K562 (cell line): ENCODE measurements around the gene MRPL40. TPM values are rescaled to one million over a fixed set of nuclear protein-coding genes. Genes with fewer than 3 reads are reported as not detected.

Experiments used
- ATAC-seq: fragments of 200-7000 bp; cut with Tn5 transposase; 3 replicates; pipeline ENCODE4 v1.9.1; 2020; ENCODE audit warnings: moderate library complexity
- BruUV-seq: library from RNA; stranded (reverse); fragments of 400-500 nt; replicated peaks from 2 replicates; lab custom pipeline; 2021; lab: Mats Ljungman, UMichigan
- CTCF ChIA-PET: fragments of 300-600 bp; formaldehyde crosslinking; extraction: SDS; loops from one replicate; lab custom pipeline; 2021; ENCODE audit warnings: low intra/inter-chr PET ratio; lab: Yijun Ruan, JAX
- POLR2A ChIA-PET: fragments of 300-600, 350-650 bp; sonication (Branson Sonifier 250); formaldehyde crosslinking; extraction: SDS; loops from one replicate; lab custom pipeline; 2021; ENCODE audit warnings: antibody characterized with exemption, inconsistent platforms; lab: Yijun Ruan, JAX
- DNase-seq, 4 experiments: peaks; one replicate each; pipeline versions ENCODE4 v3.0.0 to v3.0.0-alpha.2; 2011 to 2018; ENCODE audit warnings: low spot score in 3 of 4, mixed read lengths in 3 of 4; ENCODE audit errors: extremely low read depth in 1 of 4
- FAIRE-seq: peaks from 2 replicates; lab custom pipeline; 2011; peaks lifted over from hg19 to GRCh38; lab: Jason Lieb, UNC
- H2AFZ ChIP-seq: 2 replicates; pipeline ENCODE4 v1.6.0; 2011; ENCODE audit warnings: low read depth, low read length, control low read depth, inconsistent platforms
- H3K27ac ChIP-seq: fragments of 200-600 bp; 3 replicates; pipeline ENCODE4 v1.8.0; 2011; ENCODE audit warnings: low read depth, mild to moderate bottlenecking, control low read depth, inconsistent platforms, low read length, moderate library complexity, mixed read lengths; ENCODE audit errors: extremely low read depth
- H3K27me3 ChIP-seq, 2 experiments: fragments of 300-600 bp in 1 of 2; 2 replicates in 1 of 2; 3 replicates in 1 of 2; pipeline versions ENCODE4 v1.6.0 to v1.8.0; 2011; ENCODE audit warnings: inconsistent platforms in 2 of 2, low read length in 2 of 2, mild to moderate bottlenecking in 1 of 2, mixed read lengths in 1 of 2, moderate library complexity in 1 of 2; ENCODE audit not compliant: control insufficient read depth in 2 of 2, insufficient read depth in 2 of 2
- H3K36me3 ChIP-seq: fragments of 300-600 bp; 3 replicates; pipeline ENCODE4 v1.8.0; 2011; ENCODE audit warnings: mild to moderate bottlenecking, low read length, inconsistent platforms; ENCODE audit not compliant: control insufficient read depth, insufficient read depth
- H3K4me1 ChIP-seq, 2 experiments: fragments of 200-600 bp in 1 of 2; replicated peaks in 1 of 2; 2 replicates in 1 of 2; 3 replicates in 1 of 2; pipeline versions ENCODE4 v1.5.1 to v1.8.0; 2011; ENCODE audit warnings: inconsistent platforms in 2 of 2, low read length in 2 of 2, mild to moderate bottlenecking in 1 of 2, mixed read lengths in 1 of 2, moderate library complexity in 1 of 2; ENCODE audit not compliant: control insufficient read depth in 2 of 2, insufficient read depth in 2 of 2
- H3K4me2 ChIP-seq: 2 replicates; pipeline ENCODE4 v1.6.1; 2011; ENCODE audit warnings: low read length, control low read depth, inconsistent platforms, mixed read lengths; ENCODE audit not compliant: insufficient read depth
- H3K4me3 ChIP-seq: fragments of 200-600 bp; sonication (generic), shearing (Covaris generic); 2 replicates; pipeline ENCODE4 v1.5.1; 2016; ENCODE audit warnings: control low read depth, inconsistent platforms
- H3K79me2 ChIP-seq: fragments of 200-600 bp; 3 replicates; pipeline ENCODE4 v1.8.0; 2011; ENCODE audit warnings: low read length, inconsistent platforms; ENCODE audit not compliant: control insufficient read depth, insufficient read depth
- H3K9ac ChIP-seq, 2 experiments: 2 replicates each; pipeline versions ENCODE4 v1.6.0 to v1.6.1; 2011; ENCODE audit warnings: low read depth in 2 of 2, low read length in 2 of 2, control low read depth in 1 of 2, inconsistent platforms in 1 of 2, mild to moderate bottlenecking in 1 of 2, mixed read lengths in 1 of 2; ENCODE audit not compliant: insufficient read depth in 1 of 2
- H3K9me1 ChIP-seq: one replicate; pipeline ENCODE4 v1.6.0; 2011; ENCODE audit warnings: inconsistent platforms, mild to moderate bottlenecking, low read length, moderate library complexity; ENCODE audit not compliant: control insufficient read depth, insufficient read depth
- H3K9me3 ChIP-seq: replicated peaks from 2 replicates; pipeline ENCODE4 v1.5.1; 2011; ENCODE audit warnings: low read depth, low read length, inconsistent platforms; ENCODE audit not compliant: control insufficient read depth, insufficient read depth
- H4K20me1 ChIP-seq: replicated peaks from 2 replicates; pipeline ENCODE4 v1.6.1; 2011; ENCODE audit warnings: low read length, inconsistent platforms, mixed read lengths; ENCODE audit not compliant: control insufficient read depth, insufficient read depth
- DMBX1 ChIP-seq: fragments of 250-450 bp; sonication (Bioruptor Pico); IDR thresholded peaks from 2 replicates; pipeline ENCODE4 v1.8.0; 2022; ENCODE audit warnings: inconsistent platforms, mild to moderate bottlenecking, moderate library complexity, borderline replicate concordance
- GTF2F1 ChIP-seq: IDR thresholded peaks from 2 replicates; pipeline ENCODE4 v1.6.1; 2011; ENCODE audit warnings: low read depth, low read length, improper control_type of control experiment
- POLR2AphosphoS5 ChIP-seq: IDR thresholded peaks from 2 replicates; pipeline ENCODE4 v1.6.1; 2011; ENCODE audit warnings: mild to moderate bottlenecking, low read depth, low read length, moderate library complexity; ENCODE audit not compliant: control insufficient read depth, insufficient read depth
- RBM25 ChIP-seq: fragments of 200-400 bp; formaldehyde crosslinking; IDR thresholded peaks from 2 replicates; pipeline ENCODE4 v1.6.1; 2018; ENCODE audit warnings: low read length, low read depth, moderate library complexity; ENCODE audit not compliant: severe bottlenecking
- SETDB1 ChIP-seq: IDR thresholded peaks from one replicate; pipeline ENCODE4 v1.6.1; 2012; ENCODE audit warnings: low read length, control low read depth, inconsistent platforms
- ZFP30 ChIP-seq: fragments of 250-450 bp; sonication (Bioruptor Pico); IDR thresholded peaks from 2 replicates; pipeline ENCODE4 v1.8.0; 2022; ENCODE audit warnings: moderate library complexity, mild to moderate bottlenecking, inconsistent platforms, borderline replicate concordance
- ZNF217 ChIP-seq: sonication (generic); formaldehyde crosslinking; IDR thresholded peaks from 2 replicates; pipeline ENCODE4 v1.8.0; 2022; ENCODE audit warnings: mild to moderate bottlenecking, missing genetic modification reagents
- ZNF274 ChIP-seq: IDR thresholded peaks from 2 replicates; pipeline ENCODE4 v1.6.1; 2011; ENCODE audit warnings: low read depth, mild to moderate bottlenecking, low read length, moderate library complexity, borderline replicate concordance
- ZNF830 ChIP-seq: fragments of 250-450 bp; sonication (Bioruptor Pico); IDR thresholded peaks from 2 replicates; pipeline ENCODE4 v1.5.0; 2021; ENCODE audit warnings: mild to moderate bottlenecking
- WGBS: fragments of 100-300 bp; shearing (Covaris generic); methylation state at CpG from one replicate; pipeline ENCODE4 v1.1.6; 2016; ENCODE audit warnings: low coverage, mixed read lengths; ENCODE audit not compliant: insufficient coverage; ENCODE audit errors: missing lambda C conversion rate; 5-methylcytosine and 5-hydroxymethylcytosine counted together
- in situ Hi-C: fragments of 300-500 bp; cut with MboI; formaldehyde crosslinking; loops from 4 replicates; pipeline ENCODE4 v1.15.0; 2018; ENCODE audit warnings: inconsistent platforms, mixed read lengths
- intact Hi-C: fragments of 100-400 bp; cut with micrococcal nuclease; formaldehyde crosslinking; loops from 2 replicates; pipeline ENCODE4 v1.14.2; 2022
- polyA plus RNA-seq, 8 experiments: library from polyadenylated mRNA; depleted of rRNA in 4 of 8; stranded (reverse) in 5 of 8; unstranded in 3 of 8; fragments of >200 nt; fragmentation: Nextera tagmentation in 2 of 8; fragmentation: Illumina TruSeq in 1 of 8; extraction: Ambion mirVana in 2 of 8; extraction: Trizol in 1 of 8; gene quantifications; 2 replicates each; pipeline versions ENCODE4 v1.2.1 to v1.2.3, GENCODE V29; 2011 to 2014; ENCODE audit warnings: inconsistent platforms in 1 of 8, missing spikeins in 1 of 8
- total RNA-seq, 7 experiments: library from RNA; depleted of rRNA in 6 of 7; stranded (reverse); fragments of >200 nt in 6 of 7; fragmentation: Illumina TruSeq in 2 of 7; extraction: Trizol in 2 of 7; gene quantifications; 2 replicates each; pipeline versions ENCODE4 v1.2.1 to v1.2.3, GENCODE V29; 2011 to 2021; ENCODE audit warnings: low replicate concordance in 1 of 7
- TF ChIP-seq, protein P1 (sequence below): fragments of 450-650 bp; IDR thresholded peaks from 2 replicates; pipeline ENCODE4 v1.6.1; 2018; ENCODE audit not compliant: partially characterized antibody
- TF ChIP-seq, protein P2 (sequence below): fragments of 250-450 bp; sonication (Bioruptor Pico); IDR thresholded peaks from 2 replicates; pipeline ENCODE4 v1.5.1; 2021; ENCODE audit warnings: mild to moderate bottlenecking
- TF ChIP-seq, protein P3 (sequence below): fragments of 250-450 bp; sonication (Bioruptor Pico); IDR thresholded peaks from 2 replicates; pipeline ENCODE4 v1.8.0; 2022; ENCODE audit warnings: inconsistent platforms, mild to moderate bottlenecking, moderate library complexity, borderline replicate concordance

MRPL40 gene
- total and polyA plus RNA-seq, 9 of the 15 experiments (the other 6 are each of a cell fraction or from before 2014, with no cell fraction given) = 132 to 652 (median 208) TPM

DNA sequence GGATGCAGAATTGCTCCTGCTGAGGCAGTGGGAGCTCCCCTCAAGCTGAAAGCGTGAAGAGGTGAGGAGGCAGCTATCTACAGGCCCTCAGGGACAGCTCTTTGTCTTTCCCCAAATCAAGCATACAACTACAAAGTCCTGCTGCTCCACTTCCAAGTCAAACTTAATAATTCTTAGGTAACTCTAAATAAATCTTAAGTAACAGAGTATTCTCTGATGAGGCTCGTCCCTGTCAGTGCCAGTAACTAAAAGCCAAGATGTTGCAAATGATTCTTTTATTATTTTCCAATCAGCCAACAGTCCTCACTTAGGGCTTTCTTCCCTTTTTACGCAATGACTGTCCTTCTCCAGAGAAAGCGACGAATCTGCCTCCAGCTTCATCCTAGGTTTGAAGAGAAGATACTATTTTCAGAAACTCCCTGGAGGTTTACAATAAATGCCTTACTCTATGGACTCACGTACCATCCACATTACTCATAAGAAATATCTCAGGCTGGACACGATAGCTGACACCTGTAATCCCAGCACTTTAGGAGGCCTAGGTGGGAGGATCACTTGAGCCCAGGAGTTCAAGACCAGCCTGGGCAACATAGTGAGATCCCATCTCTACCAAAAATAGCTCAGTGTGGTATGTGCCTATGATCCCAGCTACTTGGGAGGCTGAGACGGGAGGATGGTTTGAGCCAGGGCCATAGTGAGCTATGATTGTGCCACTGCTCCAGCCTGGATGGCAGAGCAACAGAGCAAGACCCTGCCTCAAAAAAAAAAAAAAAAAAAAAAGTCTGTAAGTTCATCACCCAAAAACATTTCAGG is 18.2 kb downstream of the MRPL40 start:
- no peaks in the 10 kb centered on the region for H3K9me3 ChIP-seq
- ChIA-PET POLR2A (interaction anchor here (0.7 to 11.7 kb wide), 13 partner anchors 8 to 576 kb away, joined by 3 to 284 read pairs (median 6); partner anchors contain the start of genes CDC45, HIRA and MRPL40), CTCF (no interaction called here)
- H3K9me1 ChIP-seq = no peaks in the 10 kb centered on the region
- no peak overlapping the region for H2AFZ ChIP-seq
- H3K4me1 ChIP-seq = peaks cover 18 to 31% of the 10 kb centered on the region in 2 experiments
- intact Hi-C loops = no loop called here
- H3K4me3 ChIP-seq = no peak overlapping the region
- DNase-seq (no peak), FAIRE-seq (no peak), ATAC-seq (no peak)
- H3K4me2 ChIP-seq = no peak overlapping the region
- H3K27me3 ChIP-seq = no peaks in the 10 kb centered on the region
- in situ Hi-C loops = no loop called here
- H3K27ac ChIP-seq = no peak overlapping the region; the same call in 2 of the 3 replicates
- BruUV-seq = no TSS peak
- WGBS = 87% methylated on average over 8 of the region's 8 CpGs
- peaks cover 86% of the 10 kb centered on the region for H3K36me3 ChIP-seq
- H3K9ac ChIP-seq = no peak overlapping the region
- 0 out of 2 replicates have a peak, but pooled peaks cover 8% of the 10 kb centered on the region for H4K20me1 ChIP-seq
- peaks cover 28% of the 10 kb centered on the region for H3K79me2 ChIP-seq
- TF ChIP-seq GTF2F1 (no peak), ZFP30 (CRISPR knock-in tag) (peak; percentile 66; the same call in 1 of the 2 replicates), SETDB1 (peak; percentile 47), DMBX1 (CRISPR knock-in tag) (no peak), RBM25 (peak; percentile 53), ZNF274 (no peak), ZNF217 (no peak), POLR2AphosphoS5 (peak; percentile 8; the same call in 1 of the 2 replicates), ZNF830 (no peak)
- TF ChIP-seq, protein P1, sequence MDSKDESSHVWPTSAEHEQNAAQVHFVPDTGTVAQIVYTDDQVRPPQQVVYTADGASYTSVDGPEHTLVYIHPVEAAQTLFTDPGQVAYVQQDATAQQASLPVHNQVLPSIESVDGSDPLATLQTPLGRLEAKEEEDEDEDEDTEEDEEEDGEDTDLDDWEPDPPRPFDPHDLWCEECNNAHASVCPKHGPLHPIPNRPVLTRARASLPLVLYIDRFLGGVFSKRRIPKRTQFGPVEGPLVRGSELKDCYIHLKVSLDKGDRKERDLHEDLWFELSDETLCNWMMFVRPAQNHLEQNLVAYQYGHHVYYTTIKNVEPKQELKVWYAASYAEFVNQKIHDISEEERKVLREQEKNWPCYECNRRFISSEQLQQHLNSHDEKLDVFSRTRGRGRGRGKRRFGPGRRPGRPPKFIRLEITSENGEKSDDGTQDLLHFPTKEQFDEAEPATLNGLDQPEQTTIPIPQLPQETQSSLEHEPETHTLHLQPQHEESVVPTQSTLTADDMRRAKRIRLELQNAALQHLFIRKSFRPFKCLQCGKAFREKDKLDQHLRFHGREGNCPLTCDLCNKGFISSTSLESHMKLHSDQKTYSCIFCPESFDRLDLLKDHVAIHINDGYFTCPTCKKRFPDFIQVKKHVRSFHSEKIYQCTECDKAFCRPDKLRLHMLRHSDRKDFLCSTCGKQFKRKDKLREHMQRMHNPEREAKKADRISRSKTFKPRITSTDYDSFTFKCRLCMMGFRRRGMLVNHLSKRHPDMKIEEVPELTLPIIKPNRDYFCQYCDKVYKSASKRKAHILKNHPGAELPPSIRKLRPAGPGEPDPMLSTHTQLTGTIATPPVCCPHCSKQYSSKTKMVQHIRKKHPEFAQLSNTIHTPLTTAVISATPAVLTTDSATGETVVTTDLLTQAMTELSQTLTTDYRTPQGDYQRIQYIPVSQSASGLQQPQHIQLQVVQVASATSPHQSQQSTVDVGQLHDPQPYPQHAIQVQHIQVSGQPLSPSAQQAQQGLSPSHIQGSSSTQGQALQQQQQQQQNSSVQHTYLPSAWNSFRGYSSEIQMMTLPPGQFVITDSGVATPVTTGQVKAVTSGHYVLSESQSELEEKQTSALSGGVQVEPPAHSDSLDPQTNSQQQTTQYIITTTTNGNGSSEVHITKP = no peak
- TF ChIP-seq, protein P2, sequence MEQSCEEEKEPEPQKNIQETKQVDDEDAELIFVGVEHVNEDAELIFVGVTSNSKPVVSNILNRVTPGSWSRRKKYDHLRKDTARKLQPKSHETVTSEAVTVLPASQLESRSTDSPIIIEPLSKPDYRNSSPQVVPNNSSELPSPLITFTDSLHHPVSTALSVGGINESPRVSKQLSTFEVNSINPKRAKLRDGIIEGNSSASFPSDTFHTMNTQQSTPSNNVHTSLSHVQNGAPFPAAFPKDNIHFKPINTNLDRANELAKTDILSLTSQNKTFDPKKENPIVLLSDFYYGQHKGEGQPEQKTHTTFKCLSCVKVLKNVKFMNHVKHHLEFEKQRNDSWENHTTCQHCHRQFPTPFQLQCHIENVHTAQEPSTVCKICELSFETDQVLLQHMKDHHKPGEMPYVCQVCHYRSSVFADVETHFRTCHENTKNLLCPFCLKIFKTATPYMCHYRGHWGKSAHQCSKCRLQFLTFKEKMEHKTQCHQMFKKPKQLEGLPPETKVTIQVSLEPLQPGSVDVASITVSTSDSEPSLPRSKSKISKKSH (CRISPR knock-in tag) = 0 out of 2 replicates have a peak, but pooled peaks have one; percentile 14
- TF ChIP-seq, protein P3, sequence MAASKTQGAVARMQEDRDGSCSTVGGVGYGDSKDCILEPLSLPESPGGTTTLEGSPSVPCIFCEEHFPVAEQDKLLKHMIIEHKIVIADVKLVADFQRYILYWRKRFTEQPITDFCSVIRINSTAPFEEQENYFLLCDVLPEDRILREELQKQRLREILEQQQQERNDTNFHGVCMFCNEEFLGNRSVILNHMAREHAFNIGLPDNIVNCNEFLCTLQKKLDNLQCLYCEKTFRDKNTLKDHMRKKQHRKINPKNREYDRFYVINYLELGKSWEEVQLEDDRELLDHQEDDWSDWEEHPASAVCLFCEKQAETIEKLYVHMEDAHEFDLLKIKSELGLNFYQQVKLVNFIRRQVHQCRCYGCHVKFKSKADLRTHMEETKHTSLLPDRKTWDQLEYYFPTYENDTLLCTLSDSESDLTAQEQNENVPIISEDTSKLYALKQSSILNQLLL (CRISPR knock-in tag) = peak; percentile 63; the same call in 1 of the 2 replicates
